ENCODE measurements around the gene MYRIP.

- no peak for TF ChIP-seq CTCF (IDR thresholded peaks at IDR 0.05)
- no peak for TF ChIP-seq MXD4 (CRISPR knock-in tag; IDR thresholded peaks at IDR 0.05; ENCODE audit: borderline replicate concordance)
These were observed 236.7 kb downstream of the MYRIP start for GRCh38 chr3:40046149-40046548.
